IMR-90 (cell line): ENCODE measurements around the gene SOD2. TPM values are rescaled to one million over a fixed set of nuclear protein-coding genes. Genes with fewer than 3 reads are reported as not detected.

Experiments used
- ATAC-seq: fragments of 200-7000 bp; cut with Tn5 transposase; 2 replicates; pipeline ENCODE4 v1.9.1; 2020; ENCODE audit warnings: low read depth, mild to moderate bottlenecking, moderate library complexity
- BruUV-seq: library from RNA; stranded (reverse); fragments of 400-500 nt; replicated peaks from 2 replicates; lab custom pipeline; 2021; lab: Mats Ljungman, UMichigan
- CTCF ChIA-PET: fragments of 300-600 bp; formaldehyde crosslinking; extraction: SDS; loops from one replicate; lab custom pipeline; 2021; ENCODE audit warnings: antibody characterized with exemption; lab: Yijun Ruan, JAX
- POLR2A ChIA-PET: fragments of 300-600 bp; sonication (Branson Sonifier 250); formaldehyde crosslinking; loops from one replicate; lab custom pipeline; 2022; ENCODE audit warnings: antibody characterized with exemption; ENCODE audit not compliant: unreplicated experiment; lab: Charles Lee
- DNase-seq: peaks from one replicate; pipeline ENCODE4 v3.0.0; 2013
- H2AFZ ChIP-seq: replicated peaks from 2 replicates; pipeline ENCODE3; 2013; ENCODE audit warnings: low read length, mild to moderate bottlenecking; ENCODE audit not compliant: poor library complexity
- H2AK5ac ChIP-seq: 2 replicates; pipeline ENCODE4 v1.6.1; 2013; ENCODE audit warnings: low read depth, low read length, inconsistent platforms
- H2AK9ac ChIP-seq: replicated peaks from 2 replicates; pipeline ENCODE3; 2013; ENCODE audit warnings: mild to moderate bottlenecking, low read depth, low read length, moderate library complexity; ENCODE audit not compliant: poor library complexity
- H2BK120ac ChIP-seq: 2 replicates; pipeline ENCODE4 v1.6.1; 2013; ENCODE audit warnings: low read depth, low read length, inconsistent platforms
- H2BK15ac ChIP-seq: 3 replicates; pipeline ENCODE4 v1.6.1; 2013; ENCODE audit warnings: low read depth, low read length, inconsistent platforms
- H2BK20ac ChIP-seq: 2 replicates; pipeline ENCODE4 v1.6.1; 2013; ENCODE audit warnings: low read depth, mild to moderate bottlenecking, inconsistent platforms, low read length, moderate library complexity
- H2BK5ac ChIP-seq: 2 replicates; pipeline ENCODE4 v1.6.1; 2013; ENCODE audit warnings: mild to moderate bottlenecking, low read depth, low read length, inconsistent platforms; ENCODE audit not compliant: poor library complexity, severe bottlenecking
- H3K14ac ChIP-seq: replicated peaks from 2 replicates; pipeline ENCODE4 v1.6.1; 2013; ENCODE audit warnings: low read depth, low read length, inconsistent platforms
- H3K18ac ChIP-seq: 2 replicates; pipeline ENCODE4 v1.6.1; 2013; ENCODE audit warnings: low read depth, low read length, control low read depth
- H3K23ac ChIP-seq: 2 replicates; pipeline ENCODE4 v1.6.1; 2013; ENCODE audit warnings: low read depth, low read length, inconsistent platforms
- H3K27ac ChIP-seq: 2 replicates; pipeline ENCODE4 v1.5.1; 2013; ENCODE audit warnings: mild to moderate bottlenecking, control low read depth, low read length; ENCODE audit not compliant: insufficient read depth
- H3K27me3 ChIP-seq: 2 replicates; pipeline ENCODE4 v1.6.1; 2013; ENCODE audit warnings: low read length; ENCODE audit not compliant: control insufficient read depth, insufficient read depth
- H3K36me3 ChIP-seq: 2 replicates; pipeline ENCODE4 v1.6.1; 2013; ENCODE audit warnings: low read length, mixed read lengths; ENCODE audit not compliant: control insufficient read depth, insufficient read depth
- H3K4ac ChIP-seq: 2 replicates; pipeline ENCODE4 v1.6.1; 2013; ENCODE audit warnings: low read depth, low read length, inconsistent platforms
- H3K4me1 ChIP-seq: 2 replicates; pipeline ENCODE4 v1.6.1; 2013; ENCODE audit warnings: low read length, mixed read lengths; ENCODE audit not compliant: control insufficient read depth, insufficient read depth
- H3K4me2 ChIP-seq: 2 replicates; pipeline ENCODE4 v1.6.1; 2013; ENCODE audit warnings: low read depth, mild to moderate bottlenecking, control low read depth, low read length, moderate library complexity
- H3K4me3 ChIP-seq: 2 replicates; pipeline ENCODE4 v1.5.1; 2013; ENCODE audit warnings: low read depth, mild to moderate bottlenecking, control low read depth, low read length, moderate library complexity; ENCODE audit not compliant: insufficient read depth
- H3K56ac ChIP-seq: 2 replicates; pipeline ENCODE4 v1.6.1; 2013; ENCODE audit warnings: low read length, inconsistent platforms; ENCODE audit not compliant: insufficient read depth; ENCODE audit errors: extremely low read depth
- H3K79me1 ChIP-seq, 2 experiments: 2 replicates each; pipeline ENCODE4 v1.6.1; 2013; ENCODE audit warnings: low read length in 2 of 2, inconsistent platforms in 1 of 2, low read depth in 1 of 2
- H3K9ac ChIP-seq: 2 replicates; pipeline ENCODE4 v1.6.1; 2013; ENCODE audit warnings: low read depth, low read length, control low read depth
- H3K9me1 ChIP-seq: 2 replicates; pipeline ENCODE4 v1.6.1; 2013; ENCODE audit warnings: low read length, inconsistent platforms; ENCODE audit not compliant: insufficient read depth
- H3K9me3 ChIP-seq: 2 replicates; pipeline ENCODE4 v1.6.1; 2013; ENCODE audit warnings: low read length; ENCODE audit not compliant: control insufficient read depth, insufficient read depth
- H4K20me1 ChIP-seq: 2 replicates; pipeline ENCODE4 v1.6.1; 2013; ENCODE audit warnings: low read length, inconsistent platforms; ENCODE audit not compliant: insufficient read depth
- H4K5ac ChIP-seq: 2 replicates; pipeline ENCODE4 v1.6.1; 2013; ENCODE audit warnings: mild to moderate bottlenecking, low read depth, low read length, control low read depth
- H4K8ac ChIP-seq, 2 experiments: 2 replicates each; pipeline ENCODE4 v1.6.1; 2013; ENCODE audit warnings: low read depth in 2 of 2, low read length in 2 of 2, control low read depth in 1 of 2, inconsistent platforms in 1 of 2
- H4K91ac ChIP-seq: 2 replicates; pipeline ENCODE4 v1.6.1; 2013; ENCODE audit warnings: low read depth, low read length, inconsistent platforms; ENCODE audit not compliant: insufficient read depth
- BHLHE40 ChIP-seq: fragments of 150-350 bp; IDR thresholded peaks from 2 replicates; pipeline ENCODE4 v1.6.1; 2016; ENCODE audit warnings: mild to moderate bottlenecking, low read depth, low read length
- CEBPB ChIP-seq: IDR thresholded peaks from 2 replicates; pipeline ENCODE4 v1.6.1; 2012; ENCODE audit warnings: low read depth, low read length, improper control_type of control experiment
- CHD1 ChIP-seq: IDR thresholded peaks from 2 replicates; pipeline ENCODE4 v1.6.1; 2012; ENCODE audit warnings: low read depth, low read length, improper control_type of control experiment
- CTCF ChIP-seq: conservative IDR thresholded peaks from 2 replicates; pipeline ENCODE4 v1.5.1; 2012; ENCODE audit warnings: mild to moderate bottlenecking, low read depth, low read length, improper control_type of control experiment
- FOS ChIP-seq: fragments of 150-350 bp; IDR thresholded peaks from 2 replicates; pipeline ENCODE4 v1.6.1; 2016; ENCODE audit warnings: low read depth, low read length
- MAFK ChIP-seq: IDR thresholded peaks from 2 replicates; pipeline ENCODE4 v1.6.1; 2012; ENCODE audit warnings: low read depth, low read length, improper control_type of control experiment
- MAZ ChIP-seq: IDR thresholded peaks from 2 replicates; pipeline ENCODE4 v1.6.1; 2012; ENCODE audit warnings: low read depth, mild to moderate bottlenecking, low read length, improper control_type of control experiment, moderate library complexity, borderline replicate concordance
- MXI1 ChIP-seq: IDR thresholded peaks from 2 replicates; pipeline ENCODE4 v1.6.1; 2012; ENCODE audit warnings: low read depth, mild to moderate bottlenecking, low read length, moderate library complexity, borderline replicate concordance
- NFE2L2 ChIP-seq: fragments of 150-350 bp; IDR thresholded peaks from 2 replicates; pipeline ENCODE4 v1.6.1; 2016; ENCODE audit warnings: low read depth, mild to moderate bottlenecking, low read length
- POLR2A ChIP-seq: IDR thresholded peaks from 2 replicates; pipeline ENCODE4 v1.6.1; 2012; ENCODE audit warnings: mild to moderate bottlenecking, low read depth, low read length
- RAD21 ChIP-seq: IDR thresholded peaks from 2 replicates; pipeline ENCODE4 v1.6.1; 2012; ENCODE audit warnings: low read length, improper control_type of control experiment
- RCOR1 ChIP-seq: IDR thresholded peaks from 2 replicates; pipeline ENCODE4 v1.6.1; 2012; ENCODE audit warnings: mild to moderate bottlenecking, low read length, improper control_type of control experiment; ENCODE audit not compliant: insufficient replicate concordance
- RFX5 ChIP-seq: IDR thresholded peaks from 2 replicates; pipeline ENCODE4 v1.8.0; 2012; ENCODE audit warnings: low read depth, mild to moderate bottlenecking, low read length, moderate library complexity
- SMC3 ChIP-seq: fragments of 150-350 bp; IDR thresholded peaks from 2 replicates; pipeline ENCODE4 v1.6.1; 2016; ENCODE audit warnings: low read depth, mild to moderate bottlenecking, antibody characterized with exemption, low read length, moderate library complexity
- USF2 ChIP-seq: fragments of 150-350 bp; IDR thresholded peaks from 2 replicates; pipeline ENCODE4 v1.6.1; 2017; ENCODE audit warnings: mild to moderate bottlenecking, antibody characterized with exemption, low read length, low read depth
- WGBS, 2 experiments: methylation state at CpG; one replicate each; pipeline versions ENCODE4 v1.1.5 to v1.1.7; 2013; ENCODE audit warnings: missing lambda C conversion rate in 2 of 2; ENCODE audit not compliant: insufficient read length in 1 of 2; ENCODE audit errors: extremely low coverage in 2 of 2; 5-methylcytosine and 5-hydroxymethylcytosine counted together
- dilution Hi-C: fragments of 300-500 bp; cut with HindIII; formaldehyde crosslinking; loops from one replicate; pipeline ENCODE4 v1.14.3; 2018; ENCODE audit warnings: low sequenced_read_pairs; ENCODE audit not compliant: unreplicated experiment
- in situ Hi-C: fragments of 300-500 bp; cut with MboI; formaldehyde crosslinking; loops from 3 replicates; pipeline ENCODE4 v1.14.3; 2019; ENCODE audit warnings: low sequenced_read_pairs, inconsistent platforms, mixed read lengths
- intact Hi-C: fragments of 100-400 bp; cut with micrococcal nuclease; formaldehyde crosslinking; loops from 2 replicates; pipeline ENCODE4 v1.10.0; 2022
- polyA plus RNA-seq, 3 experiments: library from polyadenylated mRNA; depleted of rRNA; stranded (reverse); fragments of >200 nt; gene quantifications; 2 replicates each; pipeline ENCODE4 v1.2.3, GENCODE V29; 2012; ENCODE audit warnings: low replicate concordance in 1 of 3
- total RNA-seq: library from RNA; depleted of rRNA; stranded (reverse); fragments of >200 nt; gene quantifications from 2 replicates; pipeline ENCODE4 v1.2.3, GENCODE V29; 2012
- TF ChIP-seq, protein P1 (sequence below): fragments of 150-350 bp; IDR thresholded peaks from 2 replicates; pipeline ENCODE4 v1.6.1; 2016; ENCODE audit warnings: low read depth, mild to moderate bottlenecking, low read length, moderate library complexity, borderline replicate concordance

SOD2 gene
- total and polyA plus RNA-seq, 2 of the 4 experiments (the other 2 are of a cell fraction), result 173 to 243 TPM

DNA sequence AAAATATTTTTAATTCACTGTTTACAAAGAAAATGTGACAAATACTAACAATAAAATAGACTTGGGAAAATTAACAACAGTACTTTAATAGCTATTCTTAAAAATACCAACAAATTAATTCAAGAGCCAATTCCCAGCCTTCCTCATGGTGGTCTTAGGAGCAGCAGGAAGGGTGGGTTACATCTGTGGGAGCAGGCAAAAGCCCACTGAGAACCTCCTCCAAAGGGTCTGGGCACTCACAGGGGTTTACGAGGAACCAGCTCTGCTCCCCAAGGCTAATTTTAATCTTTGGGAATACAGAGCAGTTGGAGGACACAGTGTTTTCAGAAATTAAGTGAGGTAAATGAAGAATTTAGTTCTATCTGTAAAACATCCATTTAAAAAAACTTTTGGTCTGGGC lies 10.2 kb downstream of the SOD2 start:
- DNase-seq, result no peak
- no peak overlapping the region for H2AFZ ChIP-seq
- H3K9me3 ChIP-seq, result no peaks in the 10 kb centered on the region
- H3K4me1 ChIP-seq, result peaks cover 23% of the 10 kb centered on the region
- peak overlapping the region; percentile 91 for H4K5ac ChIP-seq
- H4K91ac ChIP-seq, result peak overlapping the region; percentile 86
- H3K4me2 ChIP-seq, result peak overlapping the region; percentile 72
- ATAC-seq, result no peak
- H2AK5ac ChIP-seq, result 0 out of 2 replicates have a peak overlapping the region, but pooled peaks have one; percentile 35
- H3K4ac ChIP-seq, result peak overlapping the region; percentile 83
- no peak overlapping the region; the same call in 1 of the 2 replicates for H3K23ac ChIP-seq
- H2BK5ac ChIP-seq, result peak overlapping the region; percentile 90
- H3K79me1 ChIP-seq, result peaks cover 14 to 44% of the 10 kb centered on the region in 2 experiments
- H3K36me3 ChIP-seq, result peaks cover 47% of the 10 kb centered on the region
- no peak for TF ChIP-seq MXI1
- no peak for TF ChIP-seq RFX5
- no peak for TF ChIP-seq CTCF
- TF ChIP-seq SMC3, result no peak
- no peak for TF ChIP-seq NFE2L2
- TF ChIP-seq RCOR1, result no peak
- no peak for TF ChIP-seq CEBPB
- TF ChIP-seq USF2, result no peak
- no peak for TF ChIP-seq BHLHE40
- no peak for TF ChIP-seq FOS
- no peak for TF ChIP-seq CHD1
- TF ChIP-seq MAFK, result no peak
- no peak for TF ChIP-seq POLR2A
- TF ChIP-seq MAZ, result no peak
- no peak for TF ChIP-seq RAD21
- TF ChIP-seq, protein P1, sequence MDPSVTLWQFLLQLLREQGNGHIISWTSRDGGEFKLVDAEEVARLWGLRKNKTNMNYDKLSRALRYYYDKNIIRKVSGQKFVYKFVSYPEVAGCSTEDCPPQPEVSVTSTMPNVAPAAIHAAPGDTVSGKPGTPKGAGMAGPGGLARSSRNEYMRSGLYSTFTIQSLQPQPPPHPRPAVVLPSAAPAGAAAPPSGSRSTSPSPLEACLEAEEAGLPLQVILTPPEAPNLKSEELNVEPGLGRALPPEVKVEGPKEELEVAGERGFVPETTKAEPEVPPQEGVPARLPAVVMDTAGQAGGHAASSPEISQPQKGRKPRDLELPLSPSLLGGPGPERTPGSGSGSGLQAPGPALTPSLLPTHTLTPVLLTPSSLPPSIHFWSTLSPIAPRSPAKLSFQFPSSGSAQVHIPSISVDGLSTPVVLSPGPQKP, result no peak
- ChIA-PET POLR2A (interaction anchor here (0.6 kb wide), 2 partner anchors 79 to 109 kb away, joined by 3 read pairs; partner anchors contain the start of gene ACAT2), CTCF (interaction anchor here (1.5 kb wide), 1 partner anchor 9 kb away, joined by 5 read pairs; no protein-coding TSS in a partner anchor)
- H3K9ac ChIP-seq, result peak overlapping the region; percentile 78
- dilution Hi-C loops (no loop called here), intact Hi-C loops (no loop called here), in situ Hi-C loops (loop anchor here (25.0 kb wide), 1 partner anchor 279 kb away; the partner anchor contains the start of gene IGF2R)
- no peak overlapping the region for H2AK9ac ChIP-seq
- H3K27ac ChIP-seq, result peak overlapping the region; percentile 97
- peak overlapping the region; percentile 75 for H2BK120ac ChIP-seq
- H3K56ac ChIP-seq, result peak overlapping the region; percentile 86
- no TSS peak for BruUV-seq
- H2BK15ac ChIP-seq, result peak overlapping the region; percentile 79; the same call in 1 of the 3 replicates
- peak overlapping the region; percentile 46; the same call in 1 of the 2 replicates for H3K14ac ChIP-seq
- H4K20me1 ChIP-seq, result no peaks in the 10 kb centered on the region
- H3K27me3 ChIP-seq, result no peaks in the 10 kb centered on the region
- H2BK20ac ChIP-seq, result peak overlapping the region; percentile 30
- no CpG with 5 or more reads among the region's 1 CpG for WGBS, 2 experiments
- peak overlapping the region; percentile 97 for H3K18ac ChIP-seq
- H3K4me3 ChIP-seq, result no peak overlapping the region
- peak overlapping the region in 1 of 2 experiments; percentile 47; a peak in 2 of 4 replicates for H4K8ac ChIP-seq
- peaks cover 7% of the 10 kb centered on the region for H3K9me1 ChIP-seq
